Prostate gland (tissue), 2 donors: ENCODE data around the gene GNG13.

ENCODE experiments used
- CTCF ChIP-seq, 4 experiments: fragments of 200-600 bp in 2 of 4; fragments of 450-650 bp in 2 of 4; sonication (generic) in 2 of 4; IDR thresholded peaks; 1 replicate in 3 of 4; 2 replicates in 1 of 4; pipeline ENCODE4 v1.5.1; 2016 to 2019; ENCODE audit warnings: antibody characterized with exemption in 4 of 4, mild to moderate bottlenecking in 2 of 4, moderate library complexity in 2 of 4
- POLR2A ChIP-seq: fragments of 450-650 bp; IDR thresholded peaks from one replicate; pipeline ENCODE4 v1.6.1; 2016; ENCODE audit warnings: antibody characterized with exemption, mild to moderate bottlenecking

DNA sequence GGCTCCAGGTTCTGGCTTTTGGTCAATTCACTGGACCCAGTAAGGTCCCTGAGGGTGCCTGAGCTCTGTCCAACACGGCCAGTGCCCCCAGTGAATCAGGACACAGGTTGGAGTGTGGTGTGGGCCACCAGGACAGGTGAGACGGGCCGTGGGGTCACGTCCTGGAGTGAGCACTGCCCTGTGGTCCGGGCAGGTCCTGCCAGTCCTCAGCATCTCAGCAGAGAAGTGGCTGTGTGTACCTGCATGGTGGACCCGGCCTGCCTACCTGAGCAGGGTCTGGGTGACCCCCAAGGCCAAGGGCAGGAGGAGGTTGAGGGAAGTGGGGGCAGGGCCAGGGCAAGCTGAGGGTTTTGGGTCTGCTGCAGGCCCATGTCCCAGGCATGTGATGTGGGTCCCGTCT lies 1.9 kb upstream of the GNG13 start:
- no peak for TF ChIP-seq CTCF (IDR thresholded peaks at IDR 0.05)
- TF ChIP-seq POLR2A = no peak
